ENCODE results near the gene IFT88.

The IFT88 gene

GRCh38 chr13:20567881-20568528 is 1.0 kb downstream of the IFT88 start:
- DNase-seq = no peak

GRCh38 chr13:20570517-20570916 is 3.6 kb downstream of the IFT88 start:
- no peak for DNase-seq

- no peak for DNase-seq
These were observed 4.7 kb downstream of the IFT88 start for GRCh38 chr13:20571676-20572075.

GRCh38 chr13:20573186-20573585 is 6.2 kb downstream of the IFT88 start:
- no peak for DNase-seq

GRCh38 chr13:20573636-20574035 is 6.7 kb downstream of the IFT88 start:
- no peak for DNase-seq

- no peak for DNase-seq
These were observed 12.2 kb downstream of the IFT88 start for GRCh38 chr13:20579191-20579590.

- no peak for DNase-seq
These were observed 13.3 kb downstream of the IFT88 start for GRCh38 chr13:20580257-20580656.

GRCh38 chr13:20582026-20582425 is 15.1 kb downstream of the IFT88 start:
- no peak for DNase-seq

- DNase-seq = no peak
These were observed 16.9 kb downstream of the IFT88 start for GRCh38 chr13:20583803-20584293.

GRCh38 chr13:20585371-20585770 is 18.4 kb downstream of the IFT88 start:
- no peak for DNase-seq

GRCh38 chr13:20588529-20589110 is 21.7 kb downstream of the IFT88 start:
- no peak for DNase-seq

- DNase-seq = no peak
These were observed 23.6 kb downstream of the IFT88 start for GRCh38 chr13:20590561-20590960.

- no peak for DNase-seq
These were observed 25.6 kb downstream of the IFT88 start for GRCh38 chr13:20592606-20593005.

- no peak for DNase-seq
These were observed 27.3 kb downstream of the IFT88 start for GRCh38 chr13:20594280-20594679.

GRCh38 chr13:20607015-20607414 is 40.1 kb downstream of the IFT88 start:
- no peak for DNase-seq

GRCh38 chr13:20608438-20609020 is 41.6 kb downstream of the IFT88 start:
- DNase-seq = no peak

GRCh38 chr13:20609145-20609544 is 42.2 kb downstream of the IFT88 start:
- DNase-seq = no peak

GRCh38 chr13:20610006-20610405 is 43.0 kb downstream of the IFT88 start:
- DNase-seq = no peak

GRCh38 chr13:20616059-20616797 is 49.3 kb downstream of the IFT88 start:
- DNase-seq = no peak

GRCh38 chr13:20623000-20623399 is 56.0 kb downstream of the IFT88 start:
- DNase-seq = no peak

- no peak for DNase-seq
These were observed 57.3 kb downstream of the IFT88 start for GRCh38 chr13:20624213-20624612.

- no peak for DNase-seq
These were observed 66.8 kb downstream of the IFT88 start for GRCh38 chr13:20633802-20634201.

GRCh38 chr13:20636079-20636478 is 69.1 kb downstream of the IFT88 start:
- DNase-seq = no peak

GRCh38 chr13:20637811-20638210 is 70.9 kb downstream of the IFT88 start:
- DNase-seq = no peak
